Dermis microvascular lymphatic vessel endothelial cell (primary cell): ENCODE data around the gene GLT8D1. TPM values are rescaled to one million over a fixed set of nuclear protein-coding genes. Genes with fewer than 3 reads are reported as not detected.
"Not testable (repeated sequence)": the region's sequence is repeated elsewhere in the genome, so short reads cannot be mapped to it uniquely, and the experiment has no call there.

ENCODE experiments used
- DNase-seq, 2 donors: peaks; one replicate each; pipeline versions ENCODE4 v3.0.0 to v3.0.0-alpha.2; 2010; ENCODE audit warnings: low read depth in 2 of 2
- total RNA-seq: library from RNA; depleted of rRNA; stranded (reverse); fragments of >200 nt; gene quantifications from 2 replicates; pipeline ENCODE4 v1.2.1, GENCODE V29; 2014

GLT8D1 gene, protein sequence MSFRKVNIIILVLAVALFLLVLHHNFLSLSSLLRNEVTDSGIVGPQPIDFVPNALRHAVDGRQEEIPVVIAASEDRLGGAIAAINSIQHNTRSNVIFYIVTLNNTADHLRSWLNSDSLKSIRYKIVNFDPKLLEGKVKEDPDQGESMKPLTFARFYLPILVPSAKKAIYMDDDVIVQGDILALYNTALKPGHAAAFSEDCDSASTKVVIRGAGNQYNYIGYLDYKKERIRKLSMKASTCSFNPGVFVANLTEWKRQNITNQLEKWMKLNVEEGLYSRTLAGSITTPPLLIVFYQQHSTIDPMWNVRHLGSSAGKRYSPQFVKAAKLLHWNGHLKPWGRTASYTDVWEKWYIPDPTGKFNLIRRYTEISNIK
- total RNA-seq: 37.4 and 44.6 TPM in 2 replicates

DNA sequence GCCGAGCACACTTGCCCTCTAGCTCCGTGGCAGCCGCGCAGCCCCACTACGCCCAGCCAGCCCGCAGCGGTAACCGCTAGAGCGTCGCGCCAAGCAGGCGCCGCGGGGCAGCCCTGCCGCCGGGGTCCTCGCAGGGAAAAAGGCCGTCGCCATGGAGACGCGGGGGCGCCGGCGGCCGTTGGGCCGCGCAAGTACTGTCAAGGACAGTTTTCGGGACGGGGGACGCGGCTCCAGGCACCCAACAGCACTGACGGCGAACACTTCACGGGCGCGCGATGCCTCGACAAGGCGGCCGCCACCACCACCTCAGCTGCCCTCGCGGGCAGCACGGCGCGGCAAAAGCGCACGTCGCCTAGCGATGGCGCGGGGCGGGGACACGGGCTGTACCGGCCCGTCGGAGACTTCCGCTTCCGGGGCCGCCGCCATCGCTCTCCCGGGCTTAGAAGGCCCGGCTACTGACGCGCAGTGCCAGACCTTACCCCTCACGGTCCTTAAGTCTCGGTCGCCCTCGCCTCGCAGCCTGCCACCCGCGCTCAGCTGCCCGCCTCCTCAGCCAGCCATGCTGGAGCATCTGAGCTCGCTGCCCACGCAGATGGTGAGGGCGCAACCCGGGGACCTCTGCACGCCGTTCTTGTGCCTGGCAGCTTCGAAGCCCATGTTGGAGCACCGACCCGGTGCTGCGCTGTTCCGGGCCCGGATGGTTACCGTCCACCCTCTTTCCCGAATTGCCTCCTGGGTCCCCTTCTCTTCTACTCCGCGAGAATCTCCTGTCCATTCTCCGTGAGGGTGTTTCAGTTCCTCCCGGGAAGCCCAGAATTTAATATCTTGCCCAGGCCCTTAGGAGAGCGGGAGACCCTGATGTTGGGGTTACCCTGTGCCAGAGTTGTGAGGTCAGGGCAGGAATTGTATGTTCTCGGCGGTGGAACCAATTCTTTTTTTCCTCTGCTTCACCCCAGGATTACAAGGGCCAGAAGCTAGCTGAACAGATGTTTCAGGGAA, at the start of gene GLT8D1, which contains the start of gene SPCS1:
Gene GLT8D1 (minus strand): TSS at position 104 of the 999 bp plus-strand sequence. CDS start 5,331 bp downstream, outside the sequence.
Gene SPCS1 (plus strand): TSS at position 419 of the 999 bp plus-strand sequence. CDS start 141 bp downstream, at position 560.
- peak; percentile 53 to 90 for DNase-seq

DNA sequence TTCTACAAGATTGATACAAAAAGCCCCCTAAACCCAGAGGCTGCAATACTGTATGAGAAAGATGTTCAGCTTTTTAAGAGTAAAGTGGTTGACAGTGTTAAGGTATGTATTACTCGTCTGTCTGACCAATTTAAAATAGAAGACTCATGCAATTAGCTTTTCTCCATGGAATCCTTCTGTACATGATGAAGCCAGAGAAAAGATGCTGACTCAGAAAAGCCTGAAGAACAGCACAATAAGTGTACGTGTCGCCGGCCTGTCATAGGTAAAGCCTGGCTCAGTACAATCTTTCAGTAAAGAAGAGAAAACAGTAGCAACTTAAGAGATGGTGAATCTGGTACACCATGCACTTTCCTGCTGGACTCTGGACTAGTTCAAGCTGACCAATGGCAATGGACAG, 48.8 kb upstream of the GLT8D1 start:
- DNase-seq: no peak

DNA sequence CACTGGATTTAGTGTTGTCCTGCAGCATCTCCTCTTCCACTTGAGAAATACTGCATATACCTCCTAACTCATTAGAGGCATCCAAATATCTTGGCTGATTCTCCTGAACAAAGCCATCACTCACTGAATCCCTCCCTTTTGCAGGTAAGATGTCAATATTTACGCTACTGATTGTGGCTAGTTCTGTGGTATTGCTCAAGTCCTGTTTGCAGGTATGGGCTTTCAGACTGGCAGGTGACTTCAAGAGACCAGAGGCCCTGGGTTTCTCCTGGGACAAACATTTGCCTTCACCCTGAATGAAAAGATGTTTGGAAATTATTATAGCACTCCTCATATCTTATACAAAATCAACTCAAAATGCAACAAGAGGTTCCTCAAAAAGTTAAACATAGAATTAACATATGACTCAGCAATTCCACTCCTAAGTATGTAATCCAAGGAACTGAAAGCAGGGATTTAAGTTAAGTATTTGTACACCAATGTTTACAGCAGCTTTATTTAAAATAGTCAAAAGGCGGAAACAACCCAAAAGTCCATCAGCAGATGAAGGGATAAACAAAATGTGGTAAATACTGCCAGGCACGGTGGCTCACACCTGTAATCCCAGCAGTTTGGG, 46.6 kb upstream of the GLT8D1 start:
- no peak for DNase-seq

DNA sequence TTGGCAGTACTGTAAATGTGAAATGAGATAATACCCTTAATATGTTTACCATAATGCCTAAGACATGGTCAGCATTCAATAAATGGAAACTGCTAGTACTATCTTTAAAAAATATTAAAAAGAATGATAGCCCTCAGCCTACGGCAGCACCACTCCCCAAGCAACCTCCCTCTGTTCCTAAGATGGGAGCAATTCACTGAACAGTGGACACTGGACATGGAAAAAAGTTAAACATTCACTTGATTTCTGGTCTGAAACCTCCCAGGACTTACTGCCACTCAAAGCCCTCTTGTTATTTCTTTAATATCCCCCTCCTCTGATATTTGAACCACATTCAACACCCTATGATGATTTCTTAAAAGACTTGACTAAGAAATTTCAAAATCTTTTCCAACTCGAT, 38.1 kb upstream of the GLT8D1 start:
- DNase-seq: no peak

DNA sequence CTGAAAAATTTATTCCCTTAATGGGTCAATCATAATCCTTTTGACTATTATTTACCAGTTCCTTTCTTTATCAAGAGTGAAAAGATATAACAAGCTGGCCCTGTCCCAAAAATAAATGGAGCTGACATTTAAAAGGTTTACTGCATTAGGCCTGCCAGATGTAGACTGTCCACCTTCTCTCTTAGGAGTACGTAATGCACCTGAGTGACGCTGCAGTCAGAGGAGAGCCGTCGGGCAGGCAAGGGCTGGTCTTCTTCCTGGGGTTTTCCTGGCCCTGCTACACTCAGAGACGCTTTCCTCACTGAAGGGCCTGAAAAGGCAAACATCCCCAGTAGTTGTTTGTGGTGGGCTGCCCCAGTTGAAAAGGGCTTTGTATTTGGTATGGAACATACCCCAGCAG, 37.6 kb upstream of the GLT8D1 start:
- no peak for DNase-seq

- DNase-seq: peak; percentile 45 to 51
These were observed 36.9 kb upstream of the GLT8D1 start for GRCh38 chr3:52742418-52743041.

GRCh38 chr3:52739730-52740129, 34.1 kb upstream of the GLT8D1 start:
- DNase-seq: no peak

GRCh38 chr3:52733256-52733891, 27.8 kb upstream of the GLT8D1 start:
- DNase-seq: no peak

DNA sequence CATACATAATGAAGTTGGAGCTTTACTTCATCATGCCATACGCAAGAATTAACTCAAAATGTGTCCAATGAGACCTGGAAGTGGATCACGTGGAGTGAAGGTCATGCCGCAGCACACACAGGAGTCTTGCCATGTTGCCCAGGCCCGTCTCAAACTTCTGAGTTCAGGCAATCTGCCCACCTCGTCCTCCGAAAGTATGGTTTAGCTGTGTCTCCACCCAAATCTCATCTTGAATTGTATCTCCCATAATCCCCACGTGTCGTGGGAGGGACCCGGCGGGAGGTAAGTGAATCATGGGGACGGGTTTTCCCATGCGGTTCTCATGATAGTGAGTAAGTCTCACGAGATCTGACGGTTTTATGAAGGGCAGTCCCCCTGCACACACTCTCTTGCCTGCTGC, 26.0 kb upstream of the GLT8D1 start:
- no peak for DNase-seq

DNA sequence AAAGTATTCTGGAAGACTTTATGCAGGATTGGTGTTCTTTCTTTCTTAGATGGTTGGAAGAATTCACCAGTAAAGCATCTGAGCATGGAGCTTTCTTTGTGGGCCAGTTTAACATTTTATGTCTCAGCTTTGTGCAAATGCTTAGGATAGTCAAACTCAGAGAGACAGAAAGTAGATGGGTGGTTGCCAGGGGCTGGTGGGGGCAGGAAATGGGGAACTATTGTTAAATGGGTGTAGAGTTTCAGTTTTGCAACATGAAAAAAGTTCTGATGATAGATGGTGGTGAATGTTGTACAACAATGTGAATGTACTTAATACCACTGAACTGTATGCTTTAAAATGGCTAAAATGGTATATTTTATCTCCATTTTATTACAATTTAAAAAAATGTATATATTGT, 25.1 kb upstream of the GLT8D1 start:
- peak; percentile 40 to 53 for DNase-seq

DNA sequence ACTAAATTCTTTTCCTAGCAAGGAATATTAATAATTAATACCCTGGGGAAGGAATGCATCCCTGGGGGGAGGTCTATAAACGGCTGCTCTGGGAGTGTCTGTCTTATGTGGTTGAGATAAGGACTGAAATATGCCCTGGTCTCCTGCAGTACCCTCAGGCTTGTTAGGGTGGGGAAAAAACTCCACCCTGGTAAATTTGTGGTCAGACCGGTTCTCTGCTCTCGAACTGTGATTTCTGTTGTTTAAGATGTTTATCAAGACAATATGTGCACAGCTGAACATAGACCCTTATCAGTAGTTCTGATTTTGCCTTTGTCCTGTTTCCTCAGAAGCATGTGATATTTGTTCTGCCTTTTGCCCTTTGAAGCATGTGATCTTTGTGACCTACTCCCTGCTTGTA, 23.2 kb upstream of the GLT8D1 start:
- DNase-seq: not testable (repeated sequence)

- DNase-seq: no peak
These were observed 18.9 kb upstream of the GLT8D1 start for GRCh38 chr3:52724511-52724910.

- no peak for DNase-seq
These were observed 18.3 kb upstream of the GLT8D1 start for GRCh38 chr3:52723935-52724334.

DNA sequence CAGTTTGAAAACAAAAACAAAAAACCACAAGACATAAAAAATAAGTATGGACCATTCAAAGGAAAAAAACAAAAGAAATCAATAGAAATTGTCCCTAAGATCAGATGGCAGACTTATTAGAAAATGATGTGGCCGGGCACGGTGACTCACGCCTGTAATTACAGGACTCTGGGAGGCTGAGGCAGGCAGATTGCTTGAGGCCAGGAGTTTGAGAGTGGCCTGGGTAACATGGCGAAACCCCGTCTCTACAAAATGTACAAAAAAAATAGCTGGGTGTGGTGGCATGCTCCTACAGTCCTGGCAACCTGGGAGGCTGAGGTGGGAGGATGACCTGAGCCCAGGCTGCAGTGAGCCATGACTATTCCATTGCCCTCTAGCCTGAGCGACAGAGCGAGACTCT, 16.9 kb upstream of the GLT8D1 start:
- DNase-seq: no peak

DNA sequence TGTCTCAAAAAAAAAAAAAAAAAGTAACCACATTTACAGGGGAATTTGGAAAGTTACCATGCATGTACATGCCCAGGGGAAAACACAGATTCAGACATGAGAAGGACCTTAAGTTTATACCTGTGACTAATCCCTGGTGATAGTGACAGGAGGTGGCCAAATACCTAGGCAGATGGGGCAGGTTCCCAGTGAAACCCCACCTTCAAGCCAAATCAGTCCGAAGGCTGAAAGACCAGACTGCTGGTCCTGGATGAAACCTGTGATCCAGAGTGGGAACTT, 16.1 kb upstream of the GLT8D1 start:
- DNase-seq: no peak

DNA sequence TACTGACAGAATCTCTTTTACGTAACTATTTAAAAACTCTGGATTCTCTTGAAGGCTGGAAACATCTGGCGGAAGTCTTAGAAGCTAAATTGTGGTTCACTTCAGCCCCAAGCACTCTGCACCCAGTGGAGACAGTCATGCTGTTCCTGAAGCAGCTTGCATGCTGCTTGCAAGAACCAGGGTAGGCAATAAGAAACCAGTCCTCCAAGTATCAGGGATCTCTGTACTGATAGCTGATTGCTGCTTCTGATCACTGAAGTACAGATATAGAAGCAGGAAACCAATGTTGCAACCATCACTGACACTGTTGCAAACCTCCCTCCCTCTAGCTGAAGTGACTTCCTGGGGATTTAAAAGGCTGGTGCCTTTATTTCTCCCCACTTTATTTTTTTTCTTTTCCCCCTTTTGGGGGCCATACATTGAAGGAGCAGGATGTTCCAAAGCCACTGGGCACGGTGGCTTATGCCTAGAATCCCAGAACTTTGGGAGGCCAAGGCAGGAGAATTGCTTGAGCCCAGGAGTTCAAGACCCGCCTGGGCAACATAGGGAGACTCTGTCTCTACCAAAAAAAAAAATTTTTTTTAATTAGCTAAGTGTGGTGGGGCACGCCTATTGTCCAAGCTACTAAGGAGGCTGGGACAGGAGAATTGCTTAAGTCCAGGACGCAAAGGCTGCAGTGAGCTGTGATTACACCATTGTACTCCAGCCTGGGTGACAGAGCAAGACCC, 15.6 kb upstream of the GLT8D1 start:
- DNase-seq: no peak

GRCh38 chr3:52719618-52720017, 14.0 kb upstream of the GLT8D1 start:
- no peak for DNase-seq

- no peak for DNase-seq
These were observed 10.2 kb upstream of the GLT8D1 start for GRCh38 chr3:52715714-52716305.

DNA sequence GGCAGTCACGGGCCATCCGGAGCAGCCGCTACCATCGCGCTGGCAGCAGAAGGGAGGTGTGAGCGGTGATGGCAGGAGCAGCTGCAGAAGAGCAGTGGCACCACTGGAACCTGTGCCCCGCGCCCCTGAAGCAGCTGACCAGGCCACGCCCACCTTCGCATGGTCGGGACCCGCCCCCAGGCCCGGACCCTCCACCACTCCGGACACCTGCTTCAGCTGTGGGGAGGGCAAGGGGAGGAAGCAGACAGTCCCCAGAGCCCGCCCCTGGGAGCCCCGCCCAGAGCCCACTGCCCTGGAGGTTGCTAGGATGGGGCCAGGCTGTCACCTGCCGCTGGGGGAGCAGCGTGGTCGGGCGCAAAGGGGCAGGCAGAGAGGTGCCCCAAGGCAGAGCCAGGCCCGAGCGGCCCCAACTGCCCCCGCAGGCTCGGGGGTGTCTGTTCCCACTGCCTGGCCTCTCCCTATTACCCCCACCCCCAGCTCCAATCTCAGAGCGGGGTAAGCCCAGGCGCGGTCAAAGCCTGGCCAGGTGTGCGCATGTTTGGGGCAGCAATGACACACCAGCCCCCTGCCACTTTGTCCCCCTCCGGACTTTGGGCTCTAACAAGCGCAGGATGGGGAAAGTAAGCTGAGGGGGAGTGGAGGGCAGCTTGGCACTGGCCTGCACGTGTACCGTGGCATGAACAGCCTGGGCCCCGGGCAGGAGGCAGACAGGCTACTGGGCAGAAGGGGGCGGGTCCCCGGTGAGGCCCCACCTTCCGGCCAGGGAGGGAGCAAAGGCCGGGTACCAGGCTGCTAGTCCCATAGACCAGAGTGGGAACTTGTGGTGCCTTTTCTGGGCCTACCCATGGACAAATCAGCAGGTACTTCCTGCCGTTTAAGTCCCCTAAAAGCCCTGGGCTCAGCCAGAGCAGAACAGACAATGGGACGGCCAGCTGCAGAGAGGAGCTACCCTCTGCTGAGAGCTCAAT, 9.0 kb upstream of the GLT8D1 start:
- no peak for DNase-seq
